IMR-90 (cell line): ENCODE measurements around the gene AUNIP. TPM values are rescaled to one million over a fixed set of nuclear protein-coding genes. Genes with fewer than 3 reads are reported as not detected.

ENCODE experiments used
- ATAC-seq: fragments of 200-7000 bp; cut with Tn5 transposase; 2 replicates; pipeline ENCODE4 v1.9.1; 2020; ENCODE audit warnings: low read depth, mild to moderate bottlenecking, moderate library complexity
- BruUV-seq: library from RNA; stranded (reverse); fragments of 400-500 nt; replicated peaks from 2 replicates; lab custom pipeline; 2021; lab: Mats Ljungman, UMichigan
- CTCF ChIA-PET: fragments of 300-600 bp; formaldehyde crosslinking; extraction: SDS; loops from one replicate; lab custom pipeline; 2021; ENCODE audit warnings: antibody characterized with exemption; lab: Yijun Ruan, JAX
- POLR2A ChIA-PET: fragments of 300-600 bp; sonication (Branson Sonifier 250); formaldehyde crosslinking; loops from one replicate; lab custom pipeline; 2022; ENCODE audit warnings: antibody characterized with exemption; ENCODE audit not compliant: unreplicated experiment; lab: Charles Lee
- DNase-seq: peaks from one replicate; pipeline ENCODE4 v3.0.0; 2013
- H2AFZ ChIP-seq: replicated peaks from 2 replicates; pipeline ENCODE3; 2013; ENCODE audit warnings: low read length, mild to moderate bottlenecking; ENCODE audit not compliant: poor library complexity
- H2AK5ac ChIP-seq: 2 replicates; pipeline ENCODE4 v1.6.1; 2013; ENCODE audit warnings: low read depth, low read length, inconsistent platforms
- H2AK9ac ChIP-seq: replicated peaks from 2 replicates; pipeline ENCODE3; 2013; ENCODE audit warnings: mild to moderate bottlenecking, low read depth, low read length, moderate library complexity; ENCODE audit not compliant: poor library complexity
- H2BK120ac ChIP-seq: 2 replicates; pipeline ENCODE4 v1.6.1; 2013; ENCODE audit warnings: low read depth, low read length, inconsistent platforms
- H2BK15ac ChIP-seq: 3 replicates; pipeline ENCODE4 v1.6.1; 2013; ENCODE audit warnings: low read depth, low read length, inconsistent platforms
- H2BK20ac ChIP-seq: 2 replicates; pipeline ENCODE4 v1.6.1; 2013; ENCODE audit warnings: low read depth, mild to moderate bottlenecking, inconsistent platforms, low read length, moderate library complexity
- H2BK5ac ChIP-seq: 2 replicates; pipeline ENCODE4 v1.6.1; 2013; ENCODE audit warnings: mild to moderate bottlenecking, low read depth, low read length, inconsistent platforms; ENCODE audit not compliant: poor library complexity, severe bottlenecking
- H3K14ac ChIP-seq: replicated peaks from 2 replicates; pipeline ENCODE4 v1.6.1; 2013; ENCODE audit warnings: low read depth, low read length, inconsistent platforms
- H3K18ac ChIP-seq: 2 replicates; pipeline ENCODE4 v1.6.1; 2013; ENCODE audit warnings: low read depth, low read length, control low read depth
- H3K23ac ChIP-seq: 2 replicates; pipeline ENCODE4 v1.6.1; 2013; ENCODE audit warnings: low read depth, low read length, inconsistent platforms
- H3K27ac ChIP-seq: 2 replicates; pipeline ENCODE4 v1.5.1; 2013; ENCODE audit warnings: mild to moderate bottlenecking, control low read depth, low read length; ENCODE audit not compliant: insufficient read depth
- H3K27me3 ChIP-seq: 2 replicates; pipeline ENCODE4 v1.6.1; 2013; ENCODE audit warnings: low read length; ENCODE audit not compliant: control insufficient read depth, insufficient read depth
- H3K36me3 ChIP-seq: 2 replicates; pipeline ENCODE4 v1.6.1; 2013; ENCODE audit warnings: low read length, mixed read lengths; ENCODE audit not compliant: control insufficient read depth, insufficient read depth
- H3K4ac ChIP-seq: 2 replicates; pipeline ENCODE4 v1.6.1; 2013; ENCODE audit warnings: low read depth, low read length, inconsistent platforms
- H3K4me1 ChIP-seq: 2 replicates; pipeline ENCODE4 v1.6.1; 2013; ENCODE audit warnings: low read length, mixed read lengths; ENCODE audit not compliant: control insufficient read depth, insufficient read depth
- H3K4me2 ChIP-seq: 2 replicates; pipeline ENCODE4 v1.6.1; 2013; ENCODE audit warnings: low read depth, mild to moderate bottlenecking, control low read depth, low read length, moderate library complexity
- H3K4me3 ChIP-seq: 2 replicates; pipeline ENCODE4 v1.5.1; 2013; ENCODE audit warnings: low read depth, mild to moderate bottlenecking, control low read depth, low read length, moderate library complexity; ENCODE audit not compliant: insufficient read depth
- H3K56ac ChIP-seq: 2 replicates; pipeline ENCODE4 v1.6.1; 2013; ENCODE audit warnings: low read length, inconsistent platforms; ENCODE audit not compliant: insufficient read depth; ENCODE audit errors: extremely low read depth
- H3K79me1 ChIP-seq, 2 experiments: 2 replicates each; pipeline ENCODE4 v1.6.1; 2013; ENCODE audit warnings: low read length in 2 of 2, inconsistent platforms in 1 of 2, low read depth in 1 of 2
- H3K9ac ChIP-seq: 2 replicates; pipeline ENCODE4 v1.6.1; 2013; ENCODE audit warnings: low read depth, low read length, control low read depth
- H3K9me1 ChIP-seq: 2 replicates; pipeline ENCODE4 v1.6.1; 2013; ENCODE audit warnings: low read length, inconsistent platforms; ENCODE audit not compliant: insufficient read depth
- H3K9me3 ChIP-seq: 2 replicates; pipeline ENCODE4 v1.6.1; 2013; ENCODE audit warnings: low read length; ENCODE audit not compliant: control insufficient read depth, insufficient read depth
- H4K20me1 ChIP-seq: 2 replicates; pipeline ENCODE4 v1.6.1; 2013; ENCODE audit warnings: low read length, inconsistent platforms; ENCODE audit not compliant: insufficient read depth
- H4K5ac ChIP-seq: 2 replicates; pipeline ENCODE4 v1.6.1; 2013; ENCODE audit warnings: mild to moderate bottlenecking, low read depth, low read length, control low read depth
- H4K8ac ChIP-seq, 2 experiments: 2 replicates each; pipeline ENCODE4 v1.6.1; 2013; ENCODE audit warnings: low read depth in 2 of 2, low read length in 2 of 2, control low read depth in 1 of 2, inconsistent platforms in 1 of 2
- H4K91ac ChIP-seq: 2 replicates; pipeline ENCODE4 v1.6.1; 2013; ENCODE audit warnings: low read depth, low read length, inconsistent platforms; ENCODE audit not compliant: insufficient read depth
- CEBPB ChIP-seq: IDR thresholded peaks from 2 replicates; pipeline ENCODE4 v1.6.1; 2012; ENCODE audit warnings: low read depth, low read length, improper control_type of control experiment
- CTCF ChIP-seq: conservative IDR thresholded peaks from 2 replicates; pipeline ENCODE4 v1.5.1; 2012; ENCODE audit warnings: mild to moderate bottlenecking, low read depth, low read length, improper control_type of control experiment
- FOS ChIP-seq: fragments of 150-350 bp; IDR thresholded peaks from 2 replicates; pipeline ENCODE4 v1.6.1; 2016; ENCODE audit warnings: low read depth, low read length
- MAFK ChIP-seq: IDR thresholded peaks from 2 replicates; pipeline ENCODE4 v1.6.1; 2012; ENCODE audit warnings: low read depth, low read length, improper control_type of control experiment
- MAZ ChIP-seq: IDR thresholded peaks from 2 replicates; pipeline ENCODE4 v1.6.1; 2012; ENCODE audit warnings: low read depth, mild to moderate bottlenecking, low read length, improper control_type of control experiment, moderate library complexity, borderline replicate concordance
- MXI1 ChIP-seq: IDR thresholded peaks from 2 replicates; pipeline ENCODE4 v1.6.1; 2012; ENCODE audit warnings: low read depth, mild to moderate bottlenecking, low read length, moderate library complexity, borderline replicate concordance
- NFE2L2 ChIP-seq: fragments of 150-350 bp; IDR thresholded peaks from 2 replicates; pipeline ENCODE4 v1.6.1; 2016; ENCODE audit warnings: low read depth, mild to moderate bottlenecking, low read length
- POLR2A ChIP-seq: IDR thresholded peaks from 2 replicates; pipeline ENCODE4 v1.6.1; 2012; ENCODE audit warnings: mild to moderate bottlenecking, low read depth, low read length
- RAD21 ChIP-seq: IDR thresholded peaks from 2 replicates; pipeline ENCODE4 v1.6.1; 2012; ENCODE audit warnings: low read length, improper control_type of control experiment
- RFX5 ChIP-seq: IDR thresholded peaks from 2 replicates; pipeline ENCODE4 v1.8.0; 2012; ENCODE audit warnings: low read depth, mild to moderate bottlenecking, low read length, moderate library complexity
- SMC3 ChIP-seq: fragments of 150-350 bp; IDR thresholded peaks from 2 replicates; pipeline ENCODE4 v1.6.1; 2016; ENCODE audit warnings: low read depth, mild to moderate bottlenecking, antibody characterized with exemption, low read length, moderate library complexity
- WGBS, 2 experiments: methylation state at CpG; one replicate each; pipeline versions ENCODE4 v1.1.5 to v1.1.7; 2013; ENCODE audit warnings: missing lambda C conversion rate in 2 of 2; ENCODE audit not compliant: insufficient read length in 1 of 2; ENCODE audit errors: extremely low coverage in 2 of 2; 5-methylcytosine and 5-hydroxymethylcytosine counted together
- dilution Hi-C: fragments of 300-500 bp; cut with HindIII; formaldehyde crosslinking; loops from one replicate; pipeline ENCODE4 v1.14.3; 2018; ENCODE audit warnings: low sequenced_read_pairs; ENCODE audit not compliant: unreplicated experiment
- in situ Hi-C: fragments of 300-500 bp; cut with MboI; formaldehyde crosslinking; loops from 3 replicates; pipeline ENCODE4 v1.14.3; 2019; ENCODE audit warnings: low sequenced_read_pairs, inconsistent platforms, mixed read lengths
- intact Hi-C: fragments of 100-400 bp; cut with micrococcal nuclease; formaldehyde crosslinking; loops from 2 replicates; pipeline ENCODE4 v1.10.0; 2022
- polyA plus RNA-seq, 3 experiments: library from polyadenylated mRNA; depleted of rRNA; stranded (reverse); fragments of >200 nt; gene quantifications; 2 replicates each; pipeline ENCODE4 v1.2.3, GENCODE V29; 2012; ENCODE audit warnings: low replicate concordance in 1 of 3
- total RNA-seq: library from RNA; depleted of rRNA; stranded (reverse); fragments of >200 nt; gene quantifications from 2 replicates; pipeline ENCODE4 v1.2.3, GENCODE V29; 2012

AUNIP gene
- total and polyA plus RNA-seq, 2 of the 4 experiments (the other 2 are of a cell fraction): 2.4 to 5.0 TPM

- Histone ChIP-seq H2AK5ac (no peak overlapping the region), H3K27me3 (no peaks in the 10 kb centered on the region), H3K56ac (no peak overlapping the region), H3K9me3 (no peaks in the 10 kb centered on the region), H3K36me3 (peaks cover 14% of the 10 kb centered on the region), H4K8ac (no peak overlapping the region), H3K23ac (no peak overlapping the region), H4K5ac (no peak overlapping the region), H2BK20ac (no peak overlapping the region), H3K9ac (no peak overlapping the region), H3K4me2 (no peak overlapping the region), H4K91ac (no peak overlapping the region), H2BK120ac (no peak overlapping the region), H3K14ac (no peak overlapping the region), H3K18ac (no peak overlapping the region), H3K4ac (no peak overlapping the region), H3K4me3 (no peak overlapping the region), H2AK9ac (no peak overlapping the region), H4K20me1 (no peaks in the 10 kb centered on the region), H3K9me1 (no peaks in the 10 kb centered on the region; the same call in 1 of the 2 replicates), H2BK15ac (no peak overlapping the region), H3K4me1 (no peaks in the 10 kb centered on the region), H2BK5ac (no peak overlapping the region), H3K79me1 (peaks cover 7 to 9% of the 10 kb centered on the region in 2 experiments; a peak in 2 of 4 replicates), H3K27ac (no peak overlapping the region), H2AFZ (no peak overlapping the region)
- in situ Hi-C loops: no loop called here
- ChIA-PET CTCF (interaction anchor here (0.6 to 1.2 kb wide), 4 partner anchors 13 to 1545 kb away, joined by 3 to 4 read pairs (median 4); partner anchors contain the start of gene PAFAH2), POLR2A (interaction anchor here (0.6 kb wide), 1 partner anchor 23 kb away, joined by 16 read pairs; no protein-coding TSS in a partner anchor)
- intact Hi-C loops: no loop called here
- DNase-seq (no peak), ATAC-seq (no peak)
- TF ChIP-seq FOS (no peak), CEBPB (no peak), NFE2L2 (no peak), RFX5 (no peak), RAD21 (peak; percentile 7; the same call in 1 of the 2 replicates), MAFK (no peak), MXI1 (no peak), SMC3 (no peak), POLR2A (no peak), MAZ (no peak), CTCF (peak; percentile 33)
- dilution Hi-C loops: no loop called here
- whole genome bisulfite sequencing, 2 experiments: no CpG with 5 or more reads among the region's 1 CpG
- BruUV-seq: no TSS peak
Measured at GRCh38 chr1:25837262-25837875, 21.9 kb downstream of the AUNIP start.
